ENCODE measurements around the gene PRR5.

- no peak for TF ChIP-seq CTCF (IDR thresholded peaks at IDR 0.05)
- TF ChIP-seq EZH2 (IDR thresholded peaks at IDR 0.05; ENCODE audit: borderline replicate concordance, insufficient read depth, low read depth, low read length, poor library complexity, severe bottlenecking), result no peak
Measured at GRCh38 chr22:44782363-44782963, 80.5 kb downstream of the PRR5 start.

Measured in B cell (primary cell).